GM23338 (cell line): ENCODE measurements around the gene RSBN1L. TPM values are rescaled to one million over a fixed set of nuclear protein-coding genes. Genes with fewer than 3 reads are reported as not detected.

Source experiments
- ATAC-seq: fragments of 200-7000 bp; cut with Tn5 transposase; 3 replicates; pipeline ENCODE4 v1.9.1; 2020
- DNase-seq: peaks from one replicate; pipeline ENCODE4 v3.0.0-alpha.2; 2015; ENCODE audit warnings: low spot score
- H2AFZ ChIP-seq: fragments of 200-600 bp; sonication (generic); 2 replicates; pipeline ENCODE4 v1.8.0; 2016; ENCODE audit warnings: antibody characterized with exemption, mild to moderate bottlenecking, moderate library complexity
- H3F3A ChIP-seq: fragments of 200-600 bp; sonication (generic); replicated peaks from 2 replicates; pipeline ENCODE4 v1.8.0; 2017; ENCODE audit warnings: antibody characterized with exemption, mixed run types, low read depth
- H3K27ac ChIP-seq: fragments of 200-600 bp; sonication (generic); 2 replicates; pipeline ENCODE4 v1.6.1; 2016; ENCODE audit warnings: low read depth
- H3K27me3 ChIP-seq: fragments of 200-600 bp; sonication (generic); 2 replicates; pipeline ENCODE4 v1.8.0; 2016; ENCODE audit warnings: mild to moderate bottlenecking, mixed run types, moderate library complexity; ENCODE audit not compliant: insufficient read depth
- H3K36me3 ChIP-seq: fragments of 200-600 bp; sonication (generic); 2 replicates; pipeline ENCODE4 v1.8.0; 2016; ENCODE audit warnings: mild to moderate bottlenecking; ENCODE audit not compliant: insufficient read depth
- H3K4me1 ChIP-seq: fragments of 200-600 bp; sonication (generic); 2 replicates; pipeline ENCODE4 v1.8.0; 2016; ENCODE audit warnings: mild to moderate bottlenecking, moderate library complexity; ENCODE audit not compliant: insufficient read depth
- H3K4me2 ChIP-seq: fragments of 200-600 bp; sonication (generic); 2 replicates; pipeline ENCODE4 v1.7.1; 2017; ENCODE audit warnings: mixed run types
- H3K4me3 ChIP-seq: fragments of 200-600 bp; sonication (generic); 2 replicates; pipeline ENCODE4 v1.6.1; 2016; ENCODE audit warnings: mixed run types
- H3K79me2 ChIP-seq: fragments of 200-600 bp; sonication (generic); replicated peaks from 2 replicates; pipeline ENCODE4 v1.8.0; 2017; ENCODE audit warnings: mild to moderate bottlenecking; ENCODE audit not compliant: insufficient read depth
- H3K9me2 ChIP-seq: fragments of 200-600 bp; sonication (generic); 2 replicates; pipeline ENCODE4 v1.8.0; 2017; ENCODE audit not compliant: insufficient read depth
- H4K20me1 ChIP-seq: fragments of 200-600 bp; sonication (generic); replicated peaks from 2 replicates; pipeline ENCODE4 v1.8.0; 2017; ENCODE audit warnings: mild to moderate bottlenecking; ENCODE audit not compliant: insufficient read depth
- H3K27ac Mint-ChIP-seq: 2 replicates; pipeline ENCODE4 v1.8.0; 2020; ENCODE audit warnings: inconsistent platforms, mild to moderate bottlenecking, moderate library complexity, mixed read lengths
- H3K27me3 Mint-ChIP-seq: 3 replicates; pipeline ENCODE4 v1.8.0; 2022; ENCODE audit warnings: low read depth, mild to moderate bottlenecking, moderate library complexity, mixed read lengths, inconsistent platforms; ENCODE audit not compliant: insufficient read depth, poor library complexity
- H3K36me3 Mint-ChIP-seq: 3 replicates; pipeline ENCODE4 v1.8.0; 2021; ENCODE audit warnings: low read depth, mild to moderate bottlenecking, inconsistent platforms, moderate library complexity, mixed read lengths
- H3K4me1 Mint-ChIP-seq: 3 replicates; pipeline ENCODE4 v1.8.0; 2020; ENCODE audit warnings: mild to moderate bottlenecking, inconsistent platforms, mixed read lengths
- H3K4me3 Mint-ChIP-seq: 3 replicates; pipeline ENCODE4 v1.8.0; 2021; ENCODE audit warnings: moderate library complexity, mild to moderate bottlenecking, inconsistent platforms, mixed read lengths
- H3K9me3 Mint-ChIP-seq: 3 replicates; pipeline ENCODE4 v1.8.0; 2020; ENCODE audit warnings: moderate library complexity, mild to moderate bottlenecking, inconsistent platforms, mixed read lengths
- CREB1 ChIP-seq: fragments of 250-450 bp; sonication (Bioruptor Pico); IDR thresholded peaks from 2 replicates; pipeline ENCODE4 v1.5.0; 2020; ENCODE audit warnings: low read depth, mild to moderate bottlenecking, moderate library complexity
- EZH2 ChIP-seq: fragments of 200-600 bp; sonication (generic); IDR thresholded peaks from one replicate; pipeline ENCODE4 v1.8.0; 2017; ENCODE audit warnings: antibody characterized with exemption, mild to moderate bottlenecking, low read depth; ENCODE audit not compliant: unreplicated experiment
- EZH2phosphoT487 ChIP-seq: fragments of 200-600 bp; sonication (generic); IDR thresholded peaks from one replicate; pipeline ENCODE4 v1.8.1; 2018; ENCODE audit warnings: antibody characterized with exemption; ENCODE audit not compliant: unreplicated experiment
- JUNB ChIP-seq: IDR thresholded peaks from one replicate; pipeline ENCODE4 v1.6.1; 2016; ENCODE audit warnings: antibody characterized with exemption; ENCODE audit not compliant: unreplicated experiment
- NANOG ChIP-seq: IDR thresholded peaks from 2 replicates; pipeline ENCODE4 v1.6.1; 2016; ENCODE audit warnings: antibody characterized with exemption, borderline replicate concordance
- POLR2AphosphoS5 ChIP-seq: IDR thresholded peaks from 2 replicates; pipeline ENCODE4 v1.6.1; 2016; ENCODE audit warnings: antibody characterized with exemption, low read depth
- STAT1 ChIP-seq: IDR thresholded peaks from one replicate; pipeline ENCODE4 v1.6.1; 2016; ENCODE audit warnings: antibody characterized with exemption; ENCODE audit not compliant: unreplicated experiment
- ZNF114 ChIP-seq: fragments of 250-450 bp; sonication (Bioruptor Pico); IDR thresholded peaks from 2 replicates; pipeline ENCODE4 v1.5.0; 2020; ENCODE audit warnings: mild to moderate bottlenecking, moderate library complexity
- polyA plus RNA-seq: library from polyadenylated mRNA; unstranded; fragments of >200 nt; fragmentation: Nextera tagmentation; extraction: Ambion mirVana; gene quantifications from 2 replicates; pipeline ENCODE4 v1.2.1, GENCODE V29; 2016
- total RNA-seq: library from RNA; depleted of rRNA; stranded (reverse); fragments of >200 nt; shearing (Covaris generic); gene quantifications from 2 replicates; pipeline ENCODE4 v1.2.3, GENCODE V29; 2014
- TF ChIP-seq, protein P1 (sequence below), 2 experiments: fragments of 200-600 bp in 1 of 2; sonication (generic) in 1 of 2; conservative IDR thresholded peaks; 2 replicates each; pipeline versions ENCODE4 v1.5.1 to v1.6.1; 2016 to 2017; ENCODE audit warnings: antibody characterized with exemption in 2 of 2, low read depth in 2 of 2, mild to moderate bottlenecking in 2 of 2, moderate library complexity in 1 of 2
- TF ChIP-seq, protein P2 (sequence below): IDR thresholded peaks from 2 replicates; pipeline ENCODE4 v1.6.1; 2016; ENCODE audit warnings: antibody characterized with exemption
- TF ChIP-seq, protein P3 (sequence below): IDR thresholded peaks from one replicate; pipeline ENCODE4 v1.6.1; 2018; ENCODE audit warnings: antibody characterized with exemption; ENCODE audit not compliant: unreplicated experiment

Gene RSBN1L
- total and polyA plus RNA-seq, 2 experiments from 2014 or later = 9.7 to 19.7 TPM

DNA sequence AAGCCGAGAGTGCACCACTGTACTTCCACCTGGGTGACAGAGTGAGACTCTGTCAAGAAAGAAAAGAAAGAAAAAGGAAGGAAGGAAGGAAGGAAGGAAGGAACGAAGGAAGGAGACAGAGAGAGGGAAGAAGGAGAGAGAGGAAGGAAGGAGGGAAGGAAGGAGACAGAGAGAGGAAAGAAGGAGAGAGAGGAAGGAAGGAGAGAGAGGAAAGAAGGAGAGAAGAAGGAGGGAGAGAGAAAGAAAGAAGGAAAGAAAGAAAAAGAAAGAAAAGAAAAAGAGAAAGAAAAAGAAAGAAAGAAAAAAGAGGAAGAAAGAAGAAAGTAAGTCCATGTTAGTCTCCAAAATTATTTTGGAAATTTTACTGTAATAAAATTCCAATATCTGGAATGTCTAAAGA, 33.4 kb upstream of the RSBN1L start (continued):
- TF ChIP-seq, protein P1, sequence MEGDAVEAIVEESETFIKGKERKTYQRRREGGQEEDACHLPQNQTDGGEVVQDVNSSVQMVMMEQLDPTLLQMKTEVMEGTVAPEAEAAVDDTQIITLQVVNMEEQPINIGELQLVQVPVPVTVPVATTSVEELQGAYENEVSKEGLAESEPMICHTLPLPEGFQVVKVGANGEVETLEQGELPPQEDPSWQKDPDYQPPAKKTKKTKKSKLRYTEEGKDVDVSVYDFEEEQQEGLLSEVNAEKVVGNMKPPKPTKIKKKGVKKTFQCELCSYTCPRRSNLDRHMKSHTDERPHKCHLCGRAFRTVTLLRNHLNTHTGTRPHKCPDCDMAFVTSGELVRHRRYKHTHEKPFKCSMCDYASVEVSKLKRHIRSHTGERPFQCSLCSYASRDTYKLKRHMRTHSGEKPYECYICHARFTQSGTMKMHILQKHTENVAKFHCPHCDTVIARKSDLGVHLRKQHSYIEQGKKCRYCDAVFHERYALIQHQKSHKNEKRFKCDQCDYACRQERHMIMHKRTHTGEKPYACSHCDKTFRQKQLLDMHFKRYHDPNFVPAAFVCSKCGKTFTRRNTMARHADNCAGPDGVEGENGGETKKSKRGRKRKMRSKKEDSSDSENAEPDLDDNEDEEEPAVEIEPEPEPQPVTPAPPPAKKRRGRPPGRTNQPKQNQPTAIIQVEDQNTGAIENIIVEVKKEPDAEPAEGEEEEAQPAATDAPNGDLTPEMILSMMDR (conservative IDR thresholded peaks at IDR 0.05; ENCODE audit: low read depth in 2 of 2) = no peak
- TF ChIP-seq JUNB (no peak), STAT1 (no peak), EZH2 (no peak), ZNF114 (CRISPR knock-in tag) (no peak), NANOG (no peak), CREB1 (CRISPR knock-in tag) (no peak)
- TF ChIP-seq, protein P2, sequence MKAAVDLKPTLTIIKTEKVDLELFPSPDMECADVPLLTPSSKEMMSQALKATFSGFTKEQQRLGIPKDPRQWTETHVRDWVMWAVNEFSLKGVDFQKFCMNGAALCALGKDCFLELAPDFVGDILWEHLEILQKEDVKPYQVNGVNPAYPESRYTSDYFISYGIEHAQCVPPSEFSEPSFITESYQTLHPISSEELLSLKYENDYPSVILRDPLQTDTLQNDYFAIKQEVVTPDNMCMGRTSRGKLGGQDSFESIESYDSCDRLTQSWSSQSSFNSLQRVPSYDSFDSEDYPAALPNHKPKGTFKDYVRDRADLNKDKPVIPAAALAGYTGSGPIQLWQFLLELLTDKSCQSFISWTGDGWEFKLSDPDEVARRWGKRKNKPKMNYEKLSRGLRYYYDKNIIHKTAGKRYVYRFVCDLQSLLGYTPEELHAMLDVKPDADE = no peak
- TF ChIP-seq, protein P3, sequence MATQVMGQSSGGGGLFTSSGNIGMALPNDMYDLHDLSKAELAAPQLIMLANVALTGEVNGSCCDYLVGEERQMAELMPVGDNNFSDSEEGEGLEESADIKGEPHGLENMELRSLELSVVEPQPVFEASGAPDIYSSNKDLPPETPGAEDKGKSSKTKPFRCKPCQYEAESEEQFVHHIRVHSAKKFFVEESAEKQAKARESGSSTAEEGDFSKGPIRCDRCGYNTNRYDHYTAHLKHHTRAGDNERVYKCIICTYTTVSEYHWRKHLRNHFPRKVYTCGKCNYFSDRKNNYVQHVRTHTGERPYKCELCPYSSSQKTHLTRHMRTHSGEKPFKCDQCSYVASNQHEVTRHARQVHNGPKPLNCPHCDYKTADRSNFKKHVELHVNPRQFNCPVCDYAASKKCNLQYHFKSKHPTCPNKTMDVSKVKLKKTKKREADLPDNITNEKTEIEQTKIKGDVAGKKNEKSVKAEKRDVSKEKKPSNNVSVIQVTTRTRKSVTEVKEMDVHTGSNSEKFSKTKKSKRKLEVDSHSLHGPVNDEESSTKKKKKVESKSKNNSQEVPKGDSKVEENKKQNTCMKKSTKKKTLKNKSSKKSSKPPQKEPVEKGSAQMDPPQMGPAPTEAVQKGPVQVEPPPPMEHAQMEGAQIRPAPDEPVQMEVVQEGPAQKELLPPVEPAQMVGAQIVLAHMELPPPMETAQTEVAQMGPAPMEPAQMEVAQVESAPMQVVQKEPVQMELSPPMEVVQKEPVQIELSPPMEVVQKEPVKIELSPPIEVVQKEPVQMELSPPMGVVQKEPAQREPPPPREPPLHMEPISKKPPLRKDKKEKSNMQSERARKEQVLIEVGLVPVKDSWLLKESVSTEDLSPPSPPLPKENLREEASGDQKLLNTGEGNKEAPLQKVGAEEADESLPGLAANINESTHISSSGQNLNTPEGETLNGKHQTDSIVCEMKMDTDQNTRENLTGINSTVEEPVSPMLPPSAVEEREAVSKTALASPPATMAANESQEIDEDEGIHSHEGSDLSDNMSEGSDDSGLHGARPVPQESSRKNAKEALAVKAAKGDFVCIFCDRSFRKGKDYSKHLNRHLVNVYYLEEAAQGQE = no peak

DNA sequence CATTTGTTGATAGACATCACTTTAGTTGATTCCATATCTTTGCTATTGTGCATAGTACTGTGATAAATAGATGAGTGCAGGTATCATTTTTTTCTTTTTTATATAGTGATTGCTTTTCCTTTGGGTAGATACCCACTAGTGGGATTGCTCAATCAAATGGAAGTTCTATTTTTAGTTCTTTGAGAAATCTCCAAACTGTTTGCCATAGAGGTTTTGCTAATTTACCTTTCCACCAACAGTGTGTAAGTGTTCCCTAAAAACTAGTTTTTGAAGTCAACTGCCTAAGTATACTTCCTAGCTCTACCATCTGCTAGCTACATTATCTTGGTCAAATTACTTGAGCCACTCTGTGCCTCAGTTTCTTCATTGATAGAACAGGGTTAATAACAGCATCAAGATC, 31.5 kb upstream of the RSBN1L start:
- Histone ChIP-seq H3F3A (no peaks in the 10 kb centered on the region), H3K36me3 (no peaks in the 10 kb centered on the region), H3K79me2 (no peaks in the 10 kb centered on the region), H3K4me2 (no peak overlapping the region), H2AFZ (no peak overlapping the region), H4K20me1 (no peaks in the 10 kb centered on the region; the same call in none of the 2 replicates), H3K4me3 (no peak overlapping the region), H3K9me2 (no peaks in the 10 kb centered on the region), H3K27ac (no peak overlapping the region), H3K27me3 (no peaks in the 10 kb centered on the region), H3K4me1 (no peaks in the 10 kb centered on the region)
- no peak overlapping the region for H3K4me3 Mint-ChIP-seq
- ATAC-seq (no peak), DNase-seq (no peak)
- TF ChIP-seq STAT1 (no peak), POLR2AphosphoS5 (no peak), EZH2phosphoT487 (no peak)
- TF ChIP-seq, protein P3 = no peak
- H3K27ac Mint-ChIP-seq = no peak overlapping the region
- peaks cover 5% of the 10 kb centered on the region; the same call in 2 of the 3 replicates for H3K4me1 Mint-ChIP-seq
- no peaks in the 10 kb centered on the region for H3K36me3 Mint-ChIP-seq
- H3K27me3 Mint-ChIP-seq = peaks cover 2% of the 10 kb centered on the region
- H3K9me3 Mint-ChIP-seq = no peaks in the 10 kb centered on the region
